ENCODE measurements around the gene MGST2.
"Not testable (repeated sequence)": the region's sequence is repeated elsewhere in the genome, so short reads cannot be mapped to it uniquely, and the experiment has no call there.

GRCh38 chr4:139698167-139698925 lies 32.7 kb downstream of the MGST2 start:
- not testable (repeated sequence) for TF ChIP-seq EZH2 (IDR thresholded peaks at IDR 0.05); FOXP2 (optimal IDR thresholded peaks at IDR 0.05; ENCODE audit: control extremely low read depth, extremely low read length, insufficient read depth); POLR2AphosphoS5 (IDR thresholded peaks at IDR 0.05; ENCODE audit: borderline replicate concordance, low read depth, low read length)
